ENCODE data around the gene RTN4RL1.
A peak's percentile ranks its signal among the peaks of the same experiment; 100 is the strongest.

Gene RTN4RL1, protein sequence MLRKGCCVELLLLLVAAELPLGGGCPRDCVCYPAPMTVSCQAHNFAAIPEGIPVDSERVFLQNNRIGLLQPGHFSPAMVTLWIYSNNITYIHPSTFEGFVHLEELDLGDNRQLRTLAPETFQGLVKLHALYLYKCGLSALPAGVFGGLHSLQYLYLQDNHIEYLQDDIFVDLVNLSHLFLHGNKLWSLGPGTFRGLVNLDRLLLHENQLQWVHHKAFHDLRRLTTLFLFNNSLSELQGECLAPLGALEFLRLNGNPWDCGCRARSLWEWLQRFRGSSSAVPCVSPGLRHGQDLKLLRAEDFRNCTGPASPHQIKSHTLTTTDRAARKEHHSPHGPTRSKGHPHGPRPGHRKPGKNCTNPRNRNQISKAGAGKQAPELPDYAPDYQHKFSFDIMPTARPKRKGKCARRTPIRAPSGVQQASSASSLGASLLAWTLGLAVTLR

DNA sequence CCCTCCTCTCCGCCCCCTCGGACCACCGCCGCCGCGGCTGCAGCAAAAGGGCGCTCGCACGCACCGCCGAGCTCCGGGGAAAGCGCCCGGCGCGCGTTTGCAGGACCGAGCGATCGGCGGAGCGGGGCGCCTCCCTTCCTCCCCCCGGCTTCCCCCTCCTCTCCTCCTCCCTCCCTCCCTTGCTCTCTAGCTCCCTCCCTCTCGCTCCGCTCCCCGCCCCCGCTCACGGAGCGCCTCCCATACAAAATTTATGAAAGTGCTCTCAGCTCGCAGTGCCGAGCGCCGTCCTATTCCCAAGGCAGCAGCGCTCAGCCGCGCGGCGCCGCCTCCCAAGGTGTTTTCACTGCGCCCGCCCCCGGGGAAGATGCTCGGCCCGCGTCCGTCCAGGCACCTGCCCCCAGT, at the start of gene RTN4RL1:
Gene RTN4RL1, minus strand, starts transcription at position 115 of the 402 bp plus-strand sequence. CDS start 469 bp downstream, outside the sequence.
- Mint-ChIP-seq H3K9me3 (no peaks in the 10 kb centered on the region), H3K27me3 (peaks cover 98% of the 10 kb centered on the region), H3K27ac (no peak within 1 kb of the TSS), H3K4me3 (peak within 1 kb of the TSS; percentile 76), H3K4me1 (peaks cover 29% of the 10 kb centered on the region), H3K36me3 (no peaks in the 10 kb centered on the region)
- CTCF ChIA-PET: interaction anchor here (0.7 to 3.7 kb wide), 8 partner anchors 11 to 377 kb away, joined by 3 to 16 read pairs (median 4); no protein-coding TSS in a partner anchor
- DNase-seq: peak; percentile 92

DNA sequence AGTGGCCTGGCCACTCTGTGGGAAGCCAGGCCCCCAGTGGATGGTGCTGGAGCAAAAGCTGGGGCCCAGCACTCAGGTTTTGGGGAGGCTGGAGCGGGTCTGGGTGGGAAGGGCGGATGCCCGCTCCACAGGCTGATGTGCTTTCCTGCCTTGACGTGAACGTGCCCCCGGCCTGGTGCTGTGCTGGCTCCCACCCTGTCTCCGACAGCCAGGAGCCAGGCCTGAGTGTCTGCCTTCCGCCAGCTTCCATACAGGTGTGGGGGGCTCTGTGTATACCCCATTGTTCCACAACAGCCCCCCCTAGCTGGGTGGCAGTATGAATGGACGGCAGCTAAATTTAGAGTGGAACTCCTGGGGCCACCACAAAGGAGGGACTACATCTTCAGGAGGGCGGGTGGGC, 49.8 kb upstream of the RTN4RL1 start:
- CTCF ChIA-PET: interaction anchor here (1.3 to 1.9 kb wide), 3 partner anchors 9 to 20 kb away, joined by 3 to 4 read pairs (median 3); partner anchors contain the start of gene HIC1
- Mint-ChIP-seq H3K27me3 (no peaks in the 10 kb centered on the region), H3K9me3 (no peaks in the 10 kb centered on the region), H3K27ac (no peak overlapping the region), H3K4me3 (no peak overlapping the region), H3K4me1 (peaks cover 49% of the 10 kb centered on the region), H3K36me3 (peaks cover 56% of the 10 kb centered on the region)
- DNase-seq: no peak

DNA sequence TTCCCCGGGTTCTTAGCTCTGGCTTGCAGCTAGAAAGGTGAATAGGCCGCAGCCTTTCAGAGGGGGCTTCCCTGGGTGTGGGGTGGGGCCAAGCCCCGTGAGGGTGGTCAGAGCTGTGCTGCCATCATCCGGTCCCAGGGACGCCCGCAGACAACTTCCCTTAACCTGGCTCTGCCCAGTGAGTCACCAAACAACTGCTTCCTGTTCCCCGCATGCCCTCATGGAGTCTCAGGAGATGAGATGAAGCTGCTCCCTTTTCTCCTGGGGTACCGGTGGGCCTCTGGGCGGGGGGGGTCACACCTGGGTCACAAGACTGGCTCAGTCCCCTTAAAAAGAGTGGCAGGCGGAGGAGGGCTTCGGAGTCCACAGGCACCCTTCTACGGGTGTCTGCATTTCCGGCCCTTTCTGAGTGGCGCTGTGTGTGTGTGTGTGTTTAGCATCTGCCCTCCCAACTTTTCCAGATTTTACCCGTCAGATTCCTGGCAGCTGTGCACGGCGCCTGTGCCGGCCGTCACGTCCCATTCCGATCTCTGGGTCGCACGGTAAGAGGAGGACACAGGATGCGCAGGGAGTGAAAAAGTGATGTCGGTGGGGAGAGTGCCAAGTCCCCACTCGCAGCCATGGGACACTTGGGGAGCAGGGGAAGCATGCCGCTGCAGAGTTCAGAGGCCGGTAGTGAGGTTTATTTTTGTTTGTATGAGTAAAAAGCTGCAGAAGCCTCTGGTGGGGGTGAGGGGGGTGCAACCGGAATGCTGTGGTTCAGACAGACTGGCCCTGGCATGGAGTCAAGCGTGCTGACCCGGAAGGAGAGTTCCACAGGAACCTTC, 46.5 kb upstream of the RTN4RL1 start:
- Mint-ChIP-seq H3K9me3 (no peaks in the 10 kb centered on the region), H3K4me3 (no peak overlapping the region), H3K36me3 (peaks cover 60% of the 10 kb centered on the region), H3K4me1 (peaks cover 67% of the 10 kb centered on the region), H3K27ac (peak overlapping the region; percentile 82), H3K27me3 (no peaks in the 10 kb centered on the region)
- no peak for DNase-seq
- CTCF ChIA-PET: interaction anchor here (1.1 to 2.8 kb wide), 7 partner anchors 15 to 345 kb away, joined by 3 to 17 read pairs (median 4); no protein-coding TSS in a partner anchor

DNA sequence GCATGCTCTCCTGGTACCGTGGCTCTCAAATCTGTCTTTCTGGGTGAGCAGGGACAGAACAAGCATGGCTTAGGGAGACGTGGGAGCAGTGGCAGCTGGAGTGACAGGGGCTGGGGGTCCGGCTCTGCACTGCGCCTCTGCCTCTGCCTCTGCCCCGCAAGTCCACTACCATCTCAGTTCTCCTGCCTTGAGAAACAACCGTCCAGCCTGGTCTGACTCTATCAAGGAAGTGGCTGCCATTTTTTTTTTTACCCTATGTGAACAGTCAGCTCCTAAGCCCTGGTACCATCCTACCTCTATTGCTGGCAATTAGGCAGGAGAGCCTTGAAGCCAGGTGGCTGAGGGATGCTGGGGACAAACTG, 45.9 kb upstream of the RTN4RL1 start:
- H3K9me3 Mint-ChIP-seq: no peaks in the 10 kb centered on the region
- H3K4me3 Mint-ChIP-seq: no peak overlapping the region
- peaks cover 58% of the 10 kb centered on the region for H3K36me3 Mint-ChIP-seq
- H3K27ac Mint-ChIP-seq: peak overlapping the region; percentile 82
- CTCF ChIA-PET: interaction anchor here (1.0 to 2.8 kb wide), 6 partner anchors 11 to 212 kb away, joined by 3 to 17 read pairs (median 4); no protein-coding TSS in a partner anchor
- no peaks in the 10 kb centered on the region for H3K27me3 Mint-ChIP-seq
- no peak for DNase-seq
- H3K4me1 Mint-ChIP-seq: peaks cover 63% of the 10 kb centered on the region

DNA sequence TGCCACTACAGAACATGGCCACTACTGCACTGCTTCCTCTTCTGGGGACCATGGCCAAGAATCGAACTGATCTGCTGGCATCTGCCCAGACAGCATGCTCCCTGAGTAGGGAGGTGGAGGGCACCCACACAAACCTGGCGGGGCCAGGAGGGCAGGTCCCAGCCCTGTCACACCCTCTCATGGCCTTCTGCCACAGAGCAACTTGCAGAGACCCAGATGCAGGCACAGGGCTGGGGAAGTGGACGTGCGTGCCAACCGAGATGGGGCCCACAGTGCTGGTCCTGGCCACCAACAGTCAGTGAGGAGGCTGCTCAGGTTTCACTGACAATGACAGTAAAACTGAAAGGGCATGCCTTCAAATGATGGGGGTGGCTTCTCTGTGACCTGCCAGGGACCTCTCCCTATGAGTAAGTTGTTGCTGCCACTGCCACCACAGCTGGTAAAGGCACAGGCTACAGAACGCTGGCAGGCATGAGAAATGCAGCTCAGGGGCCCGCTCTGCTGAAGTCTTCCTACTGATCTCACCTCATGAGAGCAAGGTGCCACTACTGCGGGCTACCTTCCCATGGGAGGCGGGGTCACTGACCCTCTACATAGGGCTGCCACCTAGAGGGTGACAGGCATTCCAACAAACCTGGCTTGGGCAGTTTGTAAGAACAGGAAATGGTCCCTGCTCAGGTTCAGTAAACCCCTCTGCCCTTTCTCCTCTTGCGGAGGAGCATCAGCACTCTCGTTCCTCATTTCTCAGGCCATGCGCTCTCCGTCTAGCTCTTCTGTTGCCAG, 45.3 kb upstream of the RTN4RL1 start:
- CTCF ChIA-PET: interaction anchor here (1.0 to 2.8 kb wide), 9 partner anchors 12 to 213 kb away, joined by 3 to 17 read pairs (median 4); no protein-coding TSS in a partner anchor
- Mint-ChIP-seq H3K36me3 (peaks cover 61% of the 10 kb centered on the region), H3K4me1 (peaks cover 61% of the 10 kb centered on the region)

DNA sequence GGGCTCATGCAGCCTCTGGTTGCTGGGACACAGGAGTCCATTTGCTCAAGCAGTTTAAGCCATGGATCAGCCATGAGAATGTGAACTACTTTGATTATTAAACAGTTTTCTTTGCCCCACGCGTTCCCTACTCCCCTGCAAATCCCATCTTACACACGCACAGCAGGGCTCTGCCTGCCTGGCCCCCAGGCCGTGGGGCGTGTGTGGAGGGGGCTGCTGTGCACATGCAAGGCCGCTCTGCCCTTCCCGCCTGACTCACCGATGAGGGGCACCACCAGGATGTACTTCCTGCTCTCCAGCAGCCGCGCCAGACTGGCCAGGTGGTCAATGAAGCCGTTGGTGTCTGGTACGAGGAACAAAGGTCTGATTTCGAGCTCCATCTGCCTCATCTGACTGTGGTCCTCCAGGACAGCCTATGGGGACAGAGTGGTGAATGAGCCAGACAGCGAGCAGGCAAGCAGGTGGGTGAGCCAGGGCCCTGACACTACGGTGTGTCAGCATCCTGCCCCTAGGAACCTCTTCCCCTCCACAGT, 43.5 kb upstream of the RTN4RL1 start:
- CTCF ChIA-PET: interaction anchor here (1.0 to 6.3 kb wide), 8 partner anchors 12 to 176 kb away, joined by 3 to 40 read pairs (median 4); no protein-coding TSS in a partner anchor
- Mint-ChIP-seq H3K27me3 (no peaks in the 10 kb centered on the region), H3K36me3 (peaks cover 69% of the 10 kb centered on the region), H3K27ac (no peak overlapping the region), H3K4me3 (no peak overlapping the region), H3K9me3 (no peaks in the 10 kb centered on the region), H3K4me1 (peaks cover 60% of the 10 kb centered on the region)
- no peak for DNase-seq

More for the DNA sequence above, 45.3 kb upstream of the RTN4RL1 start:
- peak overlapping the region; percentile 82 for H3K27ac Mint-ChIP-seq
- no peaks in the 10 kb centered on the region for H3K27me3 Mint-ChIP-seq
- H3K4me3 Mint-ChIP-seq: no peak overlapping the region
- DNase-seq: peak; percentile 73
- no peaks in the 10 kb centered on the region for H3K9me3 Mint-ChIP-seq

DNA sequence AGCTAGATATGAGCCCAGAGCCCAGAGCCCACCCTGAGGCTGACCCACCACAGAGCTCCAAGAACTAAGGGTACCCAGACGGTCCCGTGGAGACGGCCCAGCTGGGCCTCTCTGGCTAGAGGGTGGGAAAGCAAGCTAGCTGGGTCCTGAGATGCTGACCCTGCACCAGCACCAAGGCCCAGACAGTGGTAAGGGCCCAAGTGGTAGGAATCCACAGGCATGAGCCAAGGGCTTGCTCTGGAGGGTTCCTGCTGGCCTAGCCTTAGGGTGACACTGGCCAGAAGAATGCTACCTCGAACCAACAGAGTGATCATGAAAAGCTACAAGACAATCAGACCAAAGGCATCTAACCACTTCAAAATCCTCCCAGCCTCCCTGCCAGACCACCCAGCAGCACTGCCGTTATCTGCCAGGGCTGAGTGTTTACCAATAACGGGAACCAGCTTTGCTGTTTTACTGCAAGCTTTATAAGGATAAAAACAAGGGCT, 42.9 kb upstream of the RTN4RL1 start:
- Mint-ChIP-seq H3K9me3 (no peaks in the 10 kb centered on the region), H3K4me3 (no peak overlapping the region), H3K4me1 (peaks cover 60% of the 10 kb centered on the region), H3K27ac (no peak overlapping the region), H3K36me3 (peaks cover 72% of the 10 kb centered on the region), H3K27me3 (no peaks in the 10 kb centered on the region)
- CTCF ChIA-PET: interaction anchor here (1.1 to 6.3 kb wide), 6 partner anchors 12 to 177 kb away, joined by 3 to 40 read pairs (median 5); no protein-coding TSS in a partner anchor
- DNase-seq: no peak

DNA sequence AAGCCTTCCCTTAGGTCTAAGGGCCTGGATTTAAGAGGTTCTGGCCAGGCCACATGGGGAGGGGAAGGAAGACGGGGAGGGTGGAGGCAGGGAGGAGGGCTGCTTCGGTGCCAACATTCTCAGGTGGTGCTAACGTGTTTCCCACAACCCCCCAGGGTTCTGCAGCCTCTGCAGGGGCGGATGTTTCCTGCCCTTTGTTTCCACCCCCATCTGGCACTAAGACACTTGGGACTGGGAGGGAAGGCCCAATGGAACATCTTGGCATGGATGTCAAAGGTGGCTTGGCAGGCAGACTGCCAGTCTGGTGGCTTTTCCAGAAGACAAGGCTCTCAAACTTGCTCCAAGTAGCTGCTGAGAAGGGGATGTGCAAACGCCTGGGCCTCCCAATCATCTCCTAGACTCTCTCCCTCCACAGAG, 42.5 kb upstream of the RTN4RL1 start:
- no peak for DNase-seq
- CTCF ChIA-PET: interaction anchor here (0.9 to 6.3 kb wide), 8 partner anchors 9 to 215 kb away, joined by 3 to 40 read pairs (median 4); no protein-coding TSS in a partner anchor
- H3K4me3 Mint-ChIP-seq: no peak overlapping the region
- H3K4me1 Mint-ChIP-seq: peaks cover 58% of the 10 kb centered on the region
- no peaks in the 10 kb centered on the region for H3K9me3 Mint-ChIP-seq
- H3K27me3 Mint-ChIP-seq: no peaks in the 10 kb centered on the region
- no peak overlapping the region for H3K27ac Mint-ChIP-seq
- H3K36me3 Mint-ChIP-seq: peaks cover 73% of the 10 kb centered on the region

DNA sequence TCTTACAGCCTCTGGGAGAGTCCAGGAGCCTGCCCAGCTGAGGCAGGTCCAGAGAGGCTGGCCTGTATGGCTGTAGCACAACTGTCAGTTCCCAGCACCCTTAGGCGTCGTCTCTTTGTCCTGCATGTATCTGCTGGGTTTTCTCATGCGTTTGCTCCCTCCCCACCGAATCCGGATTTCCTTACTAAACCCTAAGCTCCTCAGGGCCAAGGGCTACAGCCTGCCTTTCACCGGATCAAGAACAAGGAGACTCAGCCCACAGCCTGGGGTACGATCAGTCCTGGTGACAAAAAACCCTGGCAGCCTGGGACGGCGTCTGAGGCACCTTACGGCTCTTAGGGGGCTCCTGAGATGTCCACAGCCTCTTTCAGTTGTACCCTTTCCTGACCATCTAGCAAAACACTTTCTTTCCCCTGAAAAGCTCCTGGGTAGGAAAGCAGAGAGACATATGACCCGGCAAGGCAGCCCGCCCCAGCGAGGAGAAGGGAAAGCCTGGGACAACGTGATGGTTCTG, 42.0 kb upstream of the RTN4RL1 start:
- Mint-ChIP-seq H3K4me3 (no peak overlapping the region), H3K27me3 (no peaks in the 10 kb centered on the region), H3K36me3 (peaks cover 73% of the 10 kb centered on the region), H3K9me3 (no peaks in the 10 kb centered on the region), H3K27ac (no peak overlapping the region), H3K4me1 (peaks cover 58% of the 10 kb centered on the region)
- CTCF ChIA-PET: interaction anchor here (0.9 to 6.3 kb wide), 8 partner anchors 9 to 216 kb away, joined by 3 to 45 read pairs (median 5); no protein-coding TSS in a partner anchor
- DNase-seq: no peak

DNA sequence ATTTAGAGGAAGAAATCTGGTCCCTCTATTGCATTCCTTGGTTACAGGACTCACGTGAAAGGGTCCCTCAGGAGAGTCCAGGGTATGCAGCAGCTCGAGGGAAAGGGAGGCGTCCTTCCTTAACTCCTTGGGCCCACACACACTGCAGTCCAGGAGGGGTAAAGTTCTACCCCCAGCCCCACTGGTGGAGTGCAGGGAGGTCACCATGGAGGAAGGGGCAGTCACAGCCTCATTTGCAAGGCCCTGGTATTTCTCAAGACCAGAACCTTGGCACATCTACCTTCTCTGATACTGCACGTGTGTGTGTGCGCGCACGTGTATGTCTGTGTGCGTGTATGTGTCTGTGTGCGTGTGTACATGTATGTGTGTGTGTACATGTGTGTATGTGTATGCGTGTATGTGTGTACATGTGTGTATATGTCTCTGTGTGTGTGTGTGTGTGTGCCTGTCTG, 40.8 kb upstream of the RTN4RL1 start:
- Mint-ChIP-seq H3K9me3 (no peaks in the 10 kb centered on the region), H3K36me3 (peaks cover 73% of the 10 kb centered on the region), H3K27me3 (no peaks in the 10 kb centered on the region), H3K27ac (peak overlapping the region; percentile 39), H3K4me1 (peaks cover 51% of the 10 kb centered on the region), H3K4me3 (no peak overlapping the region)
- CTCF ChIA-PET: interaction anchor here (0.7 to 6.3 kb wide), 17 partner anchors 7 to 219 kb away, joined by 3 to 45 read pairs (median 4); partner anchors contain the start of gene HIC1
- DNase-seq: no peak

DNA sequence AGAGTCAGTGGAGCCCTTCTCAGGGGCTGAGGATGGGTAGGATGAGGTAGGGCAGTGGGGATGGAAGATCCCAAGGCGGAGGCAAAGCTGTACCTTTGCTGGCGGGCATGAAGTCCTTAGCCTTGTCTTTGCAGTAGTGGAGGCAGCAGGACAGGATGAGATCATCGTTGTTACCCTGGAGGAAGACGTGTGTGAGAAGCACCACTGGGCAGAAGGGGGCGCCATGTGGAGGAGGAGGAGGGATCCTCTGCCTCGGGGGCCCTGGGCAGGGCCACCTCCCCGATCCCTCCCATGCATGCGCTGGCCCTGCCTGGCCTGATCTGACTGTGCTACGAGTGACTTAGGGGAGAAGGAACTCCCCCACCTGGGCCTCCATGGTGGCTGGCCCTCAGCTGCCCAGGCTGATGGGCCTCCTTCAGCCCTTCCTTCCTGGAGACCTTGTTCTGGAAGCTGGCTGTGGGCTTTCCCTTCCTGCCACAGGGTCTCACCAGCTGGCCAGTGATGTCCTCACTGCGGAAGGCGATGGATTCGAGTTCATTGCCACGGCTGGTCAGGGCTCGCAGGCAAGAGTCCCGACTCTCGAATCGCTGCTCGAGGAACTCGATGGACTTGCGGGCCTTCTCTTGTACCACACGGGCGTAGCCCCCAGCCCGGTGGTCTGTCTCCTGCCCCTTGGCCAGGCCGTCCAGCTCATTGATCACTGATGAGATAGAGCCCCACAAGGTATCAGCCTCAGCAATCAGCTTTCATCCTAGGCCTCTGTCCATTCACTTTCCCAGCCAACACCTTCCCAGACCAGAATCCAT, 40.0 kb upstream of the RTN4RL1 start:
- Mint-ChIP-seq H3K27me3 (no peaks in the 10 kb centered on the region), H3K9me3 (no peaks in the 10 kb centered on the region), H3K27ac (peak overlapping the region; percentile 52), H3K4me1 (peaks cover 51% of the 10 kb centered on the region), H3K4me3 (no peak overlapping the region), H3K36me3 (peaks cover 75% of the 10 kb centered on the region)
- DNase-seq: peak; percentile 78
- CTCF ChIA-PET: interaction anchor here (1.0 to 6.3 kb wide), 17 partner anchors 9 to 219 kb away, joined by 3 to 45 read pairs (median 4); partner anchors contain the start of gene HIC1

DNA sequence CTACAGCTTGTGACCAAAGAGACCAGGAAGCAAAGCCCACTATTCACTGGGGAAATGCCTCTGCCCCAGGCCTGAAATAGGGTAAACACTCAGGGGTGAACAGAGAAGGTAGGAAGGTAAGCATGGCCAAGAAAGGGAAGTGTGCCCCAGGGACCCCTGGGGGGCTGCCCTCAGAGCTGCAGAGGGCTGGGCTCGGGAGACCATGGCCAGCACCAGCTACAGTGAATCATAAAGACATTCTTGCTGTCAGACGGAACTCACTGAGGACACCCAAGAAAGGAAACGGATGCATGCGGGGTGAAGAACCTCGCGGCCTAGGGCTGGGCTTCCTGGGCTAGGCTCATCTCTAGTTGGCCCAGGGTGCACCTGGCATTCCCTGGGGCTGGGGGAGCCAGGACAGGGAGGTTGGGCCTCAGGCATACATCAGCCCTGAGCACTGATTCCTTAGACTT, 39.4 kb upstream of the RTN4RL1 start:
- H3K4me3 Mint-ChIP-seq: no peak overlapping the region
- peaks cover 72% of the 10 kb centered on the region for H3K36me3 Mint-ChIP-seq
- DNase-seq: no peak
- CTCF ChIA-PET: interaction anchor here (0.7 to 6.3 kb wide), 12 partner anchors 10 to 220 kb away, joined by 3 to 45 read pairs (median 4); no protein-coding TSS in a partner anchor
- H3K27ac Mint-ChIP-seq: peak overlapping the region; percentile 29
- H3K27me3 Mint-ChIP-seq: peaks cover under 1% of the 10 kb centered on the region
- no peaks in the 10 kb centered on the region for H3K9me3 Mint-ChIP-seq
- peaks cover 49% of the 10 kb centered on the region for H3K4me1 Mint-ChIP-seq

All from activated naive CD4-positive, alpha-beta T cell treated with anti-CD3 and anti-CD28 coated beads, Interleukin-2, amount 10 ng/mL, durations not matched to agents 7 days and 5 days (primary cell).